B cell (primary cell): ENCODE measurements around the gene ABTB2. TPM values are rescaled to one million over a fixed set of nuclear protein-coding genes. Genes with fewer than 3 reads are reported as not detected.

Experiments used
- ATAC-seq: fragments of 200-7000 bp; cut with Tn5 transposase; one replicate; pipeline ENCODE4 v1.10.0; 2021; ENCODE audit warnings: low read depth, mild to moderate bottlenecking, moderate number of reproducible peaks, moderate library complexity
- CTCF ChIA-PET: fragments of 350-600 bp; sonication (Branson Sonifier 250); formaldehyde crosslinking; loops from one replicate; lab custom pipeline; 2021; ENCODE audit warnings: antibody characterized with exemption, inconsistent platforms; lab: Charles Lee
- POLR2A ChIA-PET: fragments of 350-600 bp; sonication (Branson Sonifier 250); formaldehyde crosslinking; loops from one replicate; lab custom pipeline; 2021; ENCODE audit warnings: antibody characterized with exemption; lab: Charles Lee
- DNase-seq: peaks from one replicate; pipeline ENCODE4 v3.0.0; 2013
- H2AFZ ChIP-seq: 2 replicates; pipeline ENCODE4 v1.6.1; 2012; ENCODE audit warnings: mild to moderate bottlenecking, low read depth, low read length; ENCODE audit not compliant: insufficient read depth, poor library complexity, severe bottlenecking
- H3K27ac ChIP-seq, 2 donors: 1 replicate in 1 of 2; 2 replicates in 1 of 2; pipeline ENCODE4 v1.5.1; 2012 to 2013; ENCODE audit warnings: low read length in 2 of 2, mild to moderate bottlenecking in 2 of 2, moderate library complexity in 1 of 2
- H3K27me3 ChIP-seq, 4 experiments: fragments of 200-600 bp in 1 of 4; sonication (generic) in 1 of 4; replicated peaks in 1 of 4; 1 replicate in 2 of 4; 2 replicates in 2 of 4; pipeline versions ENCODE4 v1.6.1 to v1.7.0; 2013 to 2016; ENCODE audit warnings: low read length in 3 of 4, mild to moderate bottlenecking in 2 of 4, mixed read lengths in 1 of 4, moderate library complexity in 1 of 4; ENCODE audit not compliant: insufficient read depth in 4 of 4, control insufficient read depth in 3 of 4; ENCODE audit errors: control extremely low read depth in 1 of 4
- H3K36me3 ChIP-seq, 2 experiments: replicated peaks in 1 of 2; 1 replicate in 1 of 2; 2 replicates in 1 of 2; pipeline versions ENCODE4 v1.6.1 to v1.7.1; 2013; ENCODE audit warnings: low read length in 1 of 2; ENCODE audit not compliant: insufficient read depth in 2 of 2, control insufficient read depth in 1 of 2; ENCODE audit errors: control extremely low read depth in 1 of 2, extremely low read depth in 1 of 2
- H3K4me1 ChIP-seq, 2 donors: fragments of 200-600 bp in 1 of 2; sonication (generic) in 1 of 2; 1 replicate in 1 of 2; 2 replicates in 1 of 2; pipeline versions ENCODE4 v1.5.1 to v1.6.1; 2013 to 2017; ENCODE audit warnings: low read length in 2 of 2; ENCODE audit not compliant: control insufficient read depth in 2 of 2, insufficient read depth in 2 of 2
- H3K4me2 ChIP-seq: replicated peaks from 2 replicates; pipeline ENCODE3; 2012; ENCODE audit warnings: mild to moderate bottlenecking, low read depth, low read length; ENCODE audit not compliant: poor library complexity, severe bottlenecking
- H3K4me3 ChIP-seq, 5 experiments: fragments of 200-600 bp in 1 of 5; sonication (generic) in 1 of 5; 1 replicate in 3 of 5; 2 replicates in 2 of 5; pipeline versions ENCODE4 v1.5.1 to v1.7.0; 2011 to 2016; ENCODE audit warnings: low read length in 4 of 5, mild to moderate bottlenecking in 4 of 5, low read depth in 2 of 5, control low read depth in 1 of 5, moderate library complexity in 1 of 5; ENCODE audit not compliant: insufficient read depth in 1 of 5; ENCODE audit errors: control extremely low read depth in 1 of 5, extremely low read depth in 1 of 5
- H3K79me2 ChIP-seq: fragments of 200-600 bp; sonication (generic); one replicate; pipeline ENCODE4 v1.6.0; 2016; ENCODE audit warnings: low read length; ENCODE audit not compliant: control insufficient read depth, insufficient read depth
- H3K9ac ChIP-seq: fragments of 200-600 bp; sonication (generic); 2 replicates; pipeline ENCODE4 v1.6.1; 2017; ENCODE audit warnings: mild to moderate bottlenecking, low read length, moderate library complexity
- H3K9me3 ChIP-seq, 3 donors: one replicate each; pipeline versions ENCODE4 v1.6.1 to v1.7.1; 2013; ENCODE audit warnings: low read length in 2 of 3; ENCODE audit not compliant: control insufficient read depth in 2 of 3, insufficient read depth in 1 of 3; ENCODE audit errors: control extremely low read depth in 1 of 3
- H4K20me1 ChIP-seq: 2 replicates; pipeline ENCODE4 v1.6.0; 2012; ENCODE audit warnings: mild to moderate bottlenecking, low read length; ENCODE audit not compliant: insufficient read depth, control insufficient read depth, poor library complexity, severe bottlenecking
- H3K27ac Mint-ChIP-seq: one replicate; pipeline ENCODE4 v1.8.0; 2021; ENCODE audit warnings: mixed read lengths
- H3K27me3 Mint-ChIP-seq: one replicate; pipeline ENCODE4 v1.8.0; 2021; ENCODE audit warnings: mixed read lengths
- H3K4me1 Mint-ChIP-seq: one replicate; pipeline ENCODE4 v1.8.0; 2021; ENCODE audit warnings: mixed read lengths
- H3K4me3 Mint-ChIP-seq: one replicate; pipeline ENCODE4 v1.8.0; 2021; ENCODE audit warnings: mixed read lengths
- H3K9me3 Mint-ChIP-seq: one replicate; pipeline ENCODE4 v1.8.0; 2022; ENCODE audit warnings: mixed read lengths; ENCODE audit not compliant: insufficient read depth
- EZH2 ChIP-seq: IDR thresholded peaks from 2 replicates; pipeline ENCODE4 v1.6.1; 2012; ENCODE audit warnings: borderline replicate concordance, low read depth, mild to moderate bottlenecking, moderate library complexity, low read length; ENCODE audit not compliant: insufficient read depth, poor library complexity, severe bottlenecking
- WGBS: methylation state at CpG from one replicate; pipeline ENCODE4 v1.1.5; 2013; ENCODE audit warnings: missing lambda C conversion rate; ENCODE audit not compliant: insufficient coverage; 5-methylcytosine and 5-hydroxymethylcytosine counted together
- intact Hi-C: fragments of 100-400 bp; cut with micrococcal nuclease; formaldehyde crosslinking; loops from one replicate; pipeline ENCODE4 v1.10.0; 2022
- polyA plus RNA-seq: library from polyadenylated mRNA; depleted of rRNA; stranded (reverse); fragments of >200 nt; gene quantifications from 2 replicates; pipeline ENCODE4 v1.2.3, GENCODE V29; 2012
- total RNA-seq, 2 donors: library from RNA; stranded (reverse); fragments of 120-200 nt in 1 of 2; gene quantifications; 1 replicate in 1 of 2; 2 replicates in 1 of 2; pipeline versions ENCODE4 v1.2.3 to v1.2.4, GENCODE V29; 2013 to 2022
- TF ChIP-seq, protein P1 (sequence below): fragments of 200-600 bp; IDR thresholded peaks from one replicate; pipeline ENCODE4 v1.8.0; 2022; ENCODE audit warnings: antibody characterized with exemption, mild to moderate bottlenecking

ABTB2 gene
- total and polyA plus RNA-seq, 2 donors (not counting 1 experiment from before 2014, with no cell fraction given), result 0.30 to 5.9 TPM

DNA sequence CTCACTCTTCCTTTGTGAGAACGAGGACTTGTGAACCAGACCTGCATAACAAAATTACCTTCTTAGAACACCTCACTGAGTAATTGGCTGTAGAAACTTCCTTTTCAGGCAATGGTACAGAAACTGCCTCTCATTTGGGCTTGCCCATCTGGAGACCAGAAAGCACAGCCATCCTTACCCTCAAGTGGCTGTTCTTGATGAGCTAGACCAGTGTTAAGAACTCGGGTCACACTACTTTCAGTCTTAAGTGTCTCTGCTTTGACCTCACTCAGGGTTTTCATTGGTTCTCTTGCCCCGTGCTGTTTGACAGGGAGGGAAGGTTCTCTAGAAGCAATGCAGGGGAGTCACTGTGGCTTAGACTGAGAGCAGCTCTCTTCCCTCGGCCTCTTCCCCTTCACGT is 223.0 kb downstream of the ABTB2 start:
- no peaks in the 10 kb centered on the region for H3K4me1 ChIP-seq
- no peaks in the 10 kb centered on the region for H3K4me1 Mint-ChIP-seq
- peaks cover 4 to 84% of the 10 kb centered on the region in 2 experiments for H3K36me3 ChIP-seq
- no peaks in the 10 kb centered on the region for H3K9me3 ChIP-seq
- intact Hi-C loops, result no loop called here
- ChIA-PET POLR2A (no interaction called here), CTCF (interaction anchor here (1.4 kb wide), 1 partner anchor 358 kb away, joined by 3 read pairs; no protein-coding TSS in a partner anchor)
- no peak overlapping the region for H3K27ac ChIP-seq
- H3K4me2 ChIP-seq, result no peak overlapping the region
- no peaks in the 10 kb centered on the region for H3K79me2 ChIP-seq
- H3K27me3 Mint-ChIP-seq, result no peaks in the 10 kb centered on the region
- H3K9ac ChIP-seq, result no peak overlapping the region
- H3K27me3 ChIP-seq, result no peaks in the 10 kb centered on the region
- 70% methylated on average over 3 of the region's 5 CpGs for WGBS
- H3K9me3 Mint-ChIP-seq, result no peaks in the 10 kb centered on the region
- ATAC-seq, result no peak
- H3K4me3 Mint-ChIP-seq, result no peak overlapping the region
- no peak overlapping the region for H3K4me3 ChIP-seq
- no peak for DNase-seq
- H4K20me1 ChIP-seq, result no peaks in the 10 kb centered on the region
- no peak overlapping the region for H3K27ac Mint-ChIP-seq
- TF ChIP-seq, protein P1, sequence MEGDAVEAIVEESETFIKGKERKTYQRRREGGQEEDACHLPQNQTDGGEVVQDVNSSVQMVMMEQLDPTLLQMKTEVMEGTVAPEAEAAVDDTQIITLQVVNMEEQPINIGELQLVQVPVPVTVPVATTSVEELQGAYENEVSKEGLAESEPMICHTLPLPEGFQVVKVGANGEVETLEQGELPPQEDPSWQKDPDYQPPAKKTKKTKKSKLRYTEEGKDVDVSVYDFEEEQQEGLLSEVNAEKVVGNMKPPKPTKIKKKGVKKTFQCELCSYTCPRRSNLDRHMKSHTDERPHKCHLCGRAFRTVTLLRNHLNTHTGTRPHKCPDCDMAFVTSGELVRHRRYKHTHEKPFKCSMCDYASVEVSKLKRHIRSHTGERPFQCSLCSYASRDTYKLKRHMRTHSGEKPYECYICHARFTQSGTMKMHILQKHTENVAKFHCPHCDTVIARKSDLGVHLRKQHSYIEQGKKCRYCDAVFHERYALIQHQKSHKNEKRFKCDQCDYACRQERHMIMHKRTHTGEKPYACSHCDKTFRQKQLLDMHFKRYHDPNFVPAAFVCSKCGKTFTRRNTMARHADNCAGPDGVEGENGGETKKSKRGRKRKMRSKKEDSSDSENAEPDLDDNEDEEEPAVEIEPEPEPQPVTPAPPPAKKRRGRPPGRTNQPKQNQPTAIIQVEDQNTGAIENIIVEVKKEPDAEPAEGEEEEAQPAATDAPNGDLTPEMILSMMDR, result no peak
- TF ChIP-seq EZH2, result no peak
- no peak overlapping the region for H2AFZ ChIP-seq

DNA sequence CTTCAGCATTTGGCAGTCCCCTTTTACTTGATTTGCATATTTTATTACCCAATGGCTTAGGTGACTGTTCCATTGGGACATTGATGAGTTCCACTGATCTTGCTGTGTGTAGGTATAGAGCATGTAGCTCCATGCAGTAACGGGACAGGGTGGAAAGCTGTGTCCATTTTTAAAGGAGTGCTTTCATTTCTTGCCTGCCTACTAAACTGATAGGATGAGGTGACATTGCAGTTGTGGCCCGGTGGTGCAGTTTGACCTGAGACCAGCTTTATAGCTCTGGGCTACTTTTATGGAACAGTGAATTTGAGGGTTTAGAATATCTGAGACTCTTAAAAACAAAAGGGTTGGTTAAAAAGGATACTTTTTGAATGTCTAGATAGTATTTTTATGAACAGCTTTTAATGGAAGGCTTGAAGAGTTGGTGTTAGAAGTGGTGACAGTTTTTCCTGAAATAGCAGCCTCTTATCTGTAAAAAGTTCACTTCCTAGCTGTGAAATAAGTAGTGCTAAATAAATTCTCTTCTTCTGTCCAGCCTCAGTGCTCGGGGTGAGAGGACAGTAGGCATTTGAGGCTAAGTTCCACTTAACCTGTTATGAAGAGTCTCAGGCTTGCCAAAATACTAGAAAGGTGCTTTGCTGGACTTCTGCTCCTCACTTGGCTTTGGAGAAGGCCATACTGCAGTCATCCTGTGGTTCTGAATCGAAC is 225.4 kb downstream of the ABTB2 start:
- Mint-ChIP-seq H3K27me3 (no peaks in the 10 kb centered on the region), H3K4me3 (no peak overlapping the region), H3K27ac (no peak overlapping the region), H3K9me3 (no peaks in the 10 kb centered on the region), H3K4me1 (no peaks in the 10 kb centered on the region)
- Histone ChIP-seq H3K79me2 (no peaks in the 10 kb centered on the region), H2AFZ (no peak overlapping the region), H3K27me3 (no peaks in the 10 kb centered on the region), H3K4me3 (no peak overlapping the region), H3K27ac (no peak overlapping the region), H3K4me2 (no peak overlapping the region), H3K36me3 (peaks cover 4 to 76% of the 10 kb centered on the region in 2 experiments), H4K20me1 (no peaks in the 10 kb centered on the region), H3K4me1 (no peaks in the 10 kb centered on the region), H3K9ac (no peak overlapping the region), H3K9me3 (no peaks in the 10 kb centered on the region)
- WGBS, result 93% methylated on average over 3 of the region's 4 CpGs
- ChIA-PET CTCF (no interaction called here), POLR2A (no interaction called here)
- intact Hi-C loops, result no loop called here
- no peak for TF ChIP-seq EZH2
- TF ChIP-seq, protein P1, result no peak
- DNase-seq (no peak), ATAC-seq (no peak)
